Peyer's patch (tissue), 4 donors: Measurements from ENCODE around the gene TGM3. TPM values are rescaled to one million over a fixed set of nuclear protein-coding genes. Genes with fewer than 3 reads are reported as not detected.

Experiments
- DNase-seq, 3 donors: peaks; one replicate each; pipeline ENCODE4 v3.0.0-alpha.2; 2017 to 2019
- H3K27ac ChIP-seq, 4 donors: fragments of 200-600 bp; sonication (generic); one replicate each; pipeline ENCODE4 v1.5.1; 2016 to 2019
- H3K27me3 ChIP-seq, 2 donors: fragments of 200-600 bp; sonication (generic); one replicate each; pipeline ENCODE4 v1.5.1; 2019
- H3K36me3 ChIP-seq, 3 donors: fragments of 200-600 bp; sonication (generic); one replicate each; pipeline ENCODE4 v1.5.1; 2016 to 2019
- H3K4me1 ChIP-seq, 4 donors: fragments of 200-600 bp; sonication (generic); one replicate each; pipeline ENCODE4 v1.5.1; 2016 to 2019
- H3K4me3 ChIP-seq, 4 donors: fragments of 200-600 bp; sonication (generic); 1 replicate in 3 of 4; 2 replicates in 1 of 4; pipeline ENCODE4 v1.5.1; 2016 to 2019; ENCODE audit warnings: mild to moderate bottlenecking in 1 of 4
- H3K9me3 ChIP-seq, 4 donors: fragments of 200-600 bp; sonication (generic); one replicate each; pipeline ENCODE4 v1.5.1; 2016 to 2019; ENCODE audit warnings: mild to moderate bottlenecking in 1 of 4
- POLR2A ChIP-seq, 2 donors: fragments of 450-650 bp; IDR thresholded peaks; one replicate each; pipeline ENCODE4 v1.5.1; 2017; ENCODE audit warnings: antibody characterized with exemption in 2 of 2, mild to moderate bottlenecking in 2 of 2, moderate library complexity in 2 of 2
- total RNA-seq, 4 donors: library from RNA; depleted of rRNA; stranded (reverse); fragments of >200 nt; gene quantifications; one replicate each; pipeline ENCODE4 v1.1.0, GENCODE V29; 2016
- TF ChIP-seq, protein P1 (sequence below), 6 experiments: fragments of 450-650 bp in 4 of 6; fragments of 200-600 bp in 2 of 6; sonication (generic) in 1 of 6; IDR thresholded peaks; one replicate each; pipeline ENCODE4 v1.5.1; 2017 to 2019; ENCODE audit warnings: antibody characterized with exemption in 6 of 6, mild to moderate bottlenecking in 3 of 6, moderate library complexity in 1 of 6

The TGM3 gene
- total RNA-seq, 4 donors from 2014 or later: 0.40 TPM; not detected in 3

DNA sequence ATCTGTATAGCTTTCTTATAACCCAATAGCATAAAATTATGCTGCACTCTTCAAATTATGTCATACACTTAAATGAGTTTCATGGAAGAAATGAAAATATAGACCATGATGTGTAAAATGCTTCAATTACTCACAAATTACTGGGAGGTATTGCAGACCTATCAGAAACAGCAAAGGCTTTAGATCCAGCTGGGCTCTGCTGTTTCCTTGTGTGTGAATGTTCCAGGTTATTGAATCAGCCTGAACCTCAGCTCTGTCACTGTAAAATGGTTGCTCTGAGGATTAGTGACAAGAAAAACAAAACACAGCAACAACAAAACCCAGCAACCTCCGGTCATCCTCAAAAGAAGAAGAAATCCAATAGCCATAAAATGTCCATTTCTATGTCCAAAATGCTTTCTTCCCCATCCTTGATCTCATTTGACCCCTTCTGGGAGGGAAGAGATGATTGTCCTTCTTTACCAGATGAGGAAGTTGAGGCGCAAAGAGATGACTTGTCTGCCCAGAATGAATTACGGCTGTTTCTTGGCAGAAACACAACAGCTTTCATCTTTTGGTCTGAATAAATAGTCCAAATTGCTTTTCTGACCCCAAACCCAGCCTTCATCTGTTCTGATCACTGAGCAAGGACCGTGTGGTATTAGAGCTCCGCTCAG lies 42.7 kb downstream of the TGM3 start:
- TF ChIP-seq, protein P1, sequence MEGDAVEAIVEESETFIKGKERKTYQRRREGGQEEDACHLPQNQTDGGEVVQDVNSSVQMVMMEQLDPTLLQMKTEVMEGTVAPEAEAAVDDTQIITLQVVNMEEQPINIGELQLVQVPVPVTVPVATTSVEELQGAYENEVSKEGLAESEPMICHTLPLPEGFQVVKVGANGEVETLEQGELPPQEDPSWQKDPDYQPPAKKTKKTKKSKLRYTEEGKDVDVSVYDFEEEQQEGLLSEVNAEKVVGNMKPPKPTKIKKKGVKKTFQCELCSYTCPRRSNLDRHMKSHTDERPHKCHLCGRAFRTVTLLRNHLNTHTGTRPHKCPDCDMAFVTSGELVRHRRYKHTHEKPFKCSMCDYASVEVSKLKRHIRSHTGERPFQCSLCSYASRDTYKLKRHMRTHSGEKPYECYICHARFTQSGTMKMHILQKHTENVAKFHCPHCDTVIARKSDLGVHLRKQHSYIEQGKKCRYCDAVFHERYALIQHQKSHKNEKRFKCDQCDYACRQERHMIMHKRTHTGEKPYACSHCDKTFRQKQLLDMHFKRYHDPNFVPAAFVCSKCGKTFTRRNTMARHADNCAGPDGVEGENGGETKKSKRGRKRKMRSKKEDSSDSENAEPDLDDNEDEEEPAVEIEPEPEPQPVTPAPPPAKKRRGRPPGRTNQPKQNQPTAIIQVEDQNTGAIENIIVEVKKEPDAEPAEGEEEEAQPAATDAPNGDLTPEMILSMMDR (IDR thresholded peaks at IDR 0.05): no peak
- TF ChIP-seq POLR2A (IDR thresholded peaks at IDR 0.05): no peak
- Histone ChIP-seq H3K4me3 (no peak overlapping the region), H3K27ac (no peak overlapping the region), H3K36me3 (no peaks in the 10 kb centered on the region), H3K9me3 (no peaks in the 10 kb centered on the region), H3K27me3 (no peaks in the 10 kb centered on the region), H3K4me1 (no peaks in the 10 kb centered on the region)
- no peak for DNase-seq

DNA sequence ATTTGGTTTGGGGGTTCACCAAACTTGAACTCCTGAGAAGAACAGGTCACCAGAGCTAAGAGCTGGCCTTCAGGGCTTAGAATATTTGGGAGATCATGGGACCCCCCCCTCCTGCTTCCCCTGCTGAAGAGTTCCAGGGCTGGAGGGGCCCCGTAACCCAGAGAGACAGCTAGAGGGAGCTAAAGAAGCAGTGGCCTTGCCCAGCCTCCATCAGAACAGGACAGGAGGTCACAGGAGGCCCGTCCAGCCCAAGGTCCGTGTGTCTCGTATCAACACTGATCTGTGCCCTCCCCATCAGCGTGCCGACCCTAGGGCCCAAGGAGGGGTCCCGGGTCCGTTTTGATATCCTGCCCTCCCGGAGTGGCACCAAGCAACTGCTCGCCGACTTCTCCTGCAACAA lies 44.3 kb downstream of the TGM3 start:
- H3K27ac ChIP-seq: no peak overlapping the region
- H3K9me3 ChIP-seq: no peaks in the 10 kb centered on the region
- no peak overlapping the region for H3K4me3 ChIP-seq
- H3K27me3 ChIP-seq: no peaks in the 10 kb centered on the region
- no peaks in the 10 kb centered on the region for H3K36me3 ChIP-seq
- TF ChIP-seq, protein P1 (IDR thresholded peaks at IDR 0.05): no peak
- TF ChIP-seq POLR2A (IDR thresholded peaks at IDR 0.05): no peak
- no peaks in the 10 kb centered on the region for H3K4me1 ChIP-seq
- no peak for DNase-seq

DNA sequence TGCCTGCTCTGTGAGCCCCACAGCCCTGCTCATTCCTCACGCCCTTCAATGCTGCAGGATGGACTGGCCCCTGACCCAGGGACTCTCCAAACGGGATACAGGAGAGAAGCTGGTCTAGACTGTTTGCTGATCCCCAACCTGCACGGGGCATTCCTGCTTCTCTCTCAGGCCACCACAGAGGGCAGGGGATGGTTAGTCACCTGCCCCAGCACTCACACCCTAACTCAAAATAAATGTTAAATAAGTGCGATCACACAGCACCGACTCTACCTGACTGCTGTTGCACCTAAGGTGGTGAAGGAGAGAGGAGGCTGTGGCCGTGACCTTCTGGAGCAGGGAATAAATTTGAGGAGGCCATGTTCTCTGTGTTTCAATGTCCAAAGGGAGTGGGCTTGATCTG lies 45.0 kb downstream of the TGM3 start:
- Histone ChIP-seq H3K9me3 (no peaks in the 10 kb centered on the region), H3K4me3 (no peak overlapping the region), H3K4me1 (no peaks in the 10 kb centered on the region), H3K27ac (no peak overlapping the region), H3K27me3 (no peaks in the 10 kb centered on the region), H3K36me3 (no peaks in the 10 kb centered on the region)
- TF ChIP-seq, protein P1 (IDR thresholded peaks at IDR 0.05): no peak
- no peak for TF ChIP-seq POLR2A (IDR thresholded peaks at IDR 0.05)
- DNase-seq: no peak

DNA sequence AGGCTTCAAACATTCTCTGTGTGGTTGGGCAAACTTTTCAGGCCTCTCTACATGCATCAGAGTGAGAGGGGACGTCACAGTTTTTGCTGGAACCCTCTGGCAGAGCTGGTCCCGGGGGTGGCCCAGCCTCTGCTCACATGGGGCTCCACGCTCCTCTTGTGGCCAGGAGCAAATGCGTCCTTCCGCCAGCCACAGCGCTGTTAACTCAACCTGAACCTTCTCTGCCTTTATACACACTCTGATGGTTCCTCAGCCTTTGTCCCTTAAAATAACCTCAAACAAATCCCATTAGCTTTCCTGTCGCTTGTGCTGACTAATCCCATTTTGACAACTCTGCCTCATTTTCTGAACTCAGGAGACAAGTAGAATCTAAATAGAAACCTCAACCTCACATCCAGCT lies 45.5 kb downstream of the TGM3 start:
- no peaks in the 10 kb centered on the region for H3K9me3 ChIP-seq
- H3K27ac ChIP-seq: no peak overlapping the region
- TF ChIP-seq POLR2A (IDR thresholded peaks at IDR 0.05): no peak
- TF ChIP-seq, protein P1 (IDR thresholded peaks at IDR 0.05): no peak
- no peaks in the 10 kb centered on the region for H3K27me3 ChIP-seq
- DNase-seq: no peak
- H3K4me1 ChIP-seq: no peaks in the 10 kb centered on the region
- H3K4me3 ChIP-seq: no peak overlapping the region
- H3K36me3 ChIP-seq: no peaks in the 10 kb centered on the region

DNA sequence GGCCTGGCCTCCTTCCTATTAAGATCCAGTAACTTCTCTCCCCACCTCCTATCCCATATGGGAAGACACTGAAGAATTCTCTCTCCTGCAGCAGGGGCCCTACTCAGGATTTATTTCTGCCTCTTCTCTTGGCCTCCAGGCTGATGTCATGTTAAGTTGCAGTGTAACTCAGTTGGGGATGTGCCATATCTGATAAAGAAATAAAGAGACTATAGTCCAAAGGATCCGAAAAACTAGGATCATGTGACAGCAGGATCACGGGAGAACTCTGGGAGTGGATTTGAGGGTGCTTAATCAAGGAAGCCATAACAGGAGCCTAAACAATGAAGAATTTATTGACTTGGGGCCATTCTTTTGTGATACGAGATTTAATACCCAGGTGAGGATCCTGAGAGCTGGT lies 46.4 kb downstream of the TGM3 start:
- no peaks in the 10 kb centered on the region for H3K27me3 ChIP-seq
- H3K4me1 ChIP-seq: no peaks in the 10 kb centered on the region
- no peak overlapping the region for H3K27ac ChIP-seq
- no peaks in the 10 kb centered on the region for H3K9me3 ChIP-seq
- no peak for DNase-seq
- H3K4me3 ChIP-seq: no peak overlapping the region
- H3K36me3 ChIP-seq: no peaks in the 10 kb centered on the region
- no peak for TF ChIP-seq POLR2A (IDR thresholded peaks at IDR 0.05)
- TF ChIP-seq, protein P1 (IDR thresholded peaks at IDR 0.05): no peak

DNA sequence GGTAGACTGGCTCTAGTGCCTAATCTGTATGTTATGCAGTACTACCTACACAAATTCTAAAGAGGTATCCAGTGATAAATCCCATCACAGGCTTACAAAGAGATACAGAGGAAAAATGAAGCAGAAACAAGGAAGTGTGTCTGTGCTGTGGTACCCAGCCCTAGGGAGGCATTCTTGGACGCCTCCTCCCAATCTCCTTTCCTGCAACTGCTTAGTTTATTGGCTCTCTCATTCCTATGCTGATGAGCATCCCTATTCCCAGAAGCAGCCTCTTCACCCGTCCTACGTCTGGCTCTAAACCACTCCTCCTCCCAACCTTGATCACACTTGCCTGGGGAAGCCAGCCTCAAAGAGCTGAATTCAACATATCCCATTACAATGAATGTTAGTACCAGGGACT lies 50.4 kb downstream of the TGM3 start:
- H3K27ac ChIP-seq: no peak overlapping the region

More for the DNA sequence above, 50.4 kb downstream of the TGM3 start:
- TF ChIP-seq, protein P1 (IDR thresholded peaks at IDR 0.05): no peak
- no peak for TF ChIP-seq POLR2A (IDR thresholded peaks at IDR 0.05)
- Histone ChIP-seq H3K4me1 (no peaks in the 10 kb centered on the region), H3K36me3 (no peaks in the 10 kb centered on the region), H3K4me3 (no peak overlapping the region), H3K9me3 (no peaks in the 10 kb centered on the region), H3K27me3 (no peaks in the 10 kb centered on the region)
- no peak for DNase-seq
